Bronchial epithelial cell (primary cell): ENCODE measurements around the gene DGKB. TPM values are rescaled to one million over a fixed set of nuclear protein-coding genes. Genes with fewer than 3 reads are reported as not detected.

ENCODE experiments used
- DNase-seq: peaks from one replicate; pipeline ENCODE4 v3.0.0-alpha.2; 2010; ENCODE audit warnings: low read depth
- FAIRE-seq: peaks from 2 replicates; lab custom pipeline; 2011; peaks lifted over from hg19 to GRCh38; lab: Jason Lieb, UNC
- H3K27me3 ChIP-seq: 2 replicates; pipeline ENCODE4 v1.5.1; 2011; ENCODE audit warnings: low read length; ENCODE audit not compliant: control insufficient read depth, insufficient read depth
- H3K36me3 ChIP-seq: 2 replicates; pipeline ENCODE4 v1.5.1; 2011; ENCODE audit warnings: low read length; ENCODE audit not compliant: control insufficient read depth, insufficient read depth
- H3K4me3 ChIP-seq: 2 replicates; pipeline ENCODE4 v1.5.1; 2011; ENCODE audit warnings: mild to moderate bottlenecking, low read depth, low read length, control low read depth
- CTCF ChIP-seq: IDR thresholded peaks from 2 replicates; pipeline ENCODE4 v1.5.1; 2011; ENCODE audit warnings: mild to moderate bottlenecking, moderate library complexity, low read length, control low read depth, inconsistent platforms; ENCODE audit not compliant: insufficient read depth, severe bottlenecking
- total RNA-seq: library from RNA; depleted of rRNA; stranded (reverse); fragments of >200 nt; gene quantifications from 2 replicates; pipeline ENCODE4 v1.2.1, GENCODE V29; 2014

The DGKB gene
- total RNA-seq, 1 donor from 2014 or later = not detected

- no peak for TF ChIP-seq CTCF
- no peak for DNase-seq
- Histone ChIP-seq H3K27me3 (no peaks in the 10 kb centered on the region), H3K36me3 (no peaks in the 10 kb centered on the region), H3K4me3 (no peak overlapping the region)
- FAIRE-seq = no peak
Measured at GRCh38 chr7:14806891-14807290, 95.7 kb downstream of the DGKB start.

GRCh38 chr7:14805105-14805719, 97.3 kb downstream of the DGKB start:
- Histone ChIP-seq H3K27me3 (no peaks in the 10 kb centered on the region), H3K36me3 (no peaks in the 10 kb centered on the region), H3K4me3 (no peak overlapping the region)
- TF ChIP-seq CTCF = no peak
- DNase-seq = no peak
- FAIRE-seq = no peak

GRCh38 chr7:14800664-14801063, 101.9 kb downstream of the DGKB start:
- Histone ChIP-seq H3K4me3 (no peak overlapping the region), H3K36me3 (no peaks in the 10 kb centered on the region), H3K27me3 (no peaks in the 10 kb centered on the region)
- no peak for TF ChIP-seq CTCF
- no peak for FAIRE-seq
- no peak for DNase-seq

- no peaks in the 10 kb centered on the region for H3K36me3 ChIP-seq
- FAIRE-seq (no peak), DNase-seq (no peak)
- H3K27me3 ChIP-seq = no peaks in the 10 kb centered on the region
- TF ChIP-seq CTCF = no peak
- H3K4me3 ChIP-seq = no peak overlapping the region
Measured at GRCh38 chr7:14793151-14793550, 109.4 kb downstream of the DGKB start.

- Histone ChIP-seq H3K27me3 (no peaks in the 10 kb centered on the region), H3K4me3 (no peak overlapping the region), H3K36me3 (no peaks in the 10 kb centered on the region)
- no peak for FAIRE-seq
- no peak for TF ChIP-seq CTCF
- no peak for DNase-seq
Measured at GRCh38 chr7:14787551-14787950, 115.0 kb downstream of the DGKB start.
